ENCODE results near the gene ZNF804B.

Gene ZNF804B

DNA sequence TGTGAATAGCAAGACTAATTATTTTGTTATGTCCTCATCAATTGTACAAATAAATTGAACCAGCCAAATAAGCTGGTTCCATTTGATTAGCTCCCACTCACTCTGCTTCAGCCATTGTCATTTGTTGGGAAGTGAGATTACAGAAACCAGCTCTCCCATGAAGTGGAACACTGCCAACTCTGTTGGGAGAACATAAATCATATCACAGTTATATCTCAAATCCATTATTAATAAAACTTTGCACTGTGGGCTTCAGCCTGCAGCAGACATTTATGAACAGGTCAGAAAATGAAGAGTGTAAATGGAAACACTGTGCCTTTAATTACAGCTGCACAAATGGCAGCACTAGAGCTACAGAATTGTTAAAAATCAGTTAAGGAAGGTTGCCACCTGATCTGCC lies 82.7 kb downstream of the ZNF804B start:
- no peak for FAIRE-seq

DNA sequence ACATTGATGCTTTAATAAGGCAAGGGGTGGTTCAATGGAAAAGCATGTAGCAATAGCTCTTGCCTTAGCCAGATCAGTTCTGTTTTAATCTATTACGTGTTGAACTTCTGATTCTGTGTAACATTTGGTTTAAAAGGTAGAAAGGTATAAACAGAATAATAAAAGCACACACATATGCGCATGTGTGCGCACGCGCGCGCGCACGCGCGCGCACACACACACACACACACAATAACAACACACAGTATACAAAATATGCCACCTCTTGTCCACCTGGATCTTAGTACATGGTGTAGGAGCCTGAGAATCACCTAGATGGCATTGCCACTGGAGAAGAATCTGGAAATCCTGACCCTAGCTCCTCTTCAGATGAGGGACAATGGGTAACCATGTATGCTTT lies 85.6 kb downstream of the ZNF804B start:
- FAIRE-seq: no peak

DNA sequence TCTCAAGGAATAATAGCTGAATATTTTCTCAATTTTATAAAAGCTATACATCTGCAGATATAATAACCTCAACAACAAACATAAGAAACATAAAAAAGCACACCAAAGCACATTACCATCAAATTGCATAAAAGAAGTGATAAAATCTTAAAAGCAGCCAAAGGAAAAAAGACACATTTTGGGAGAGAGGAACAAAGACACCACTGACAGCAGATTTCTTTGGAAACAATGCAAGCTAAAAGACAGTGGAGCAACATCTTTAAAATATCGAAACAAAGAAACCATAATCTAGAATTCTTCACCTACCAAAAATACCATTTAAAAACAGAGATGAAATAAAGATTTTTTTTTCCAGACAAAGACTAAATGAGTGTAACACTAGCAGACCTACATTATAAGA lies 91.7 kb downstream of the ZNF804B start:
- FAIRE-seq: no peak

DNA sequence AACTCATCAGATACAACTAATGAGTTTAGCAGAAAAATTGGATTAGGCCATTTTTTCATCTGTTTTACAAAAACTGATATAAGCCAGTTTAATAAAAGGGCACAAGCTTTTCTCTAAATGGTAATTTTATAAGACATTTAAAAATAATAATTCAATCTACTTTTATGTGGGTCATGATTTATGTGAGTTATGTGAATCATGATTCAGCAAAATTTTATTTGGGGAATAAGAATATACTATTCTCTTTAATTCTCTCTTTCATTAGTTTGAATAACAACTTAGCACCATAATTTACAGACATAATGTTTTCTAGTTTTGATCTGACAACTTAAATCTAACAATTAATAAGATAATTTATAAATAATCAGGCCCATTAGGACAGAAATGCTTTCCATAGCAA lies 99.8 kb downstream of the ZNF804B start:
- no peak for FAIRE-seq

DNA sequence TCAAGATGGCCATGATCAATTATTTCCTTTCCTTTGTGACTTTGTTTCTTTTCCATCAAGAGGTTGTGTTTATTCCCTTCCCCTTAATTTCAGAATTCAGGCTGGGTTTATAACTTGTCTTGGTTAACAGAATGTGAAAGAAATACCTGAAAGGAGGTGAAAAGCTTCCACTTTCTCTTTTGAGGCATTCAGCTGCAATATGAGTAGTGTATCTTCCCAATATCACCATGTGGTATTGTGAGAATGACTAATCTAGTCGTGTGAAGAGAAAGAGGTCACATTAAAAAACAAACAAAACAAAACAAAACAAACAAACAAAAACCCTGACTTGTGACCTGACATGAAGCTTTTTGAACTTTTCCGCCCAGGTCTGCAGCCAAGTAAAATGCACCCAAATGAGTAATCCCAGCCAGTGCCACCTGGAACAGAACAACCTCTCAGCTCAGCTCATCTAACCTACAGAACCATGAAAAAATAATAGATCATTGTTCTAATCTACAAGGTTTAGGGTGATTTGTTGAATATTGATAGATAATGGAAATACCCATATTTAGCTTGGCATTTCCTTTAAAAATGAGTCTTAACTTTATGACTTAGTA lies 106.9 kb downstream of the ZNF804B start:
- FAIRE-seq: no peak

DNA sequence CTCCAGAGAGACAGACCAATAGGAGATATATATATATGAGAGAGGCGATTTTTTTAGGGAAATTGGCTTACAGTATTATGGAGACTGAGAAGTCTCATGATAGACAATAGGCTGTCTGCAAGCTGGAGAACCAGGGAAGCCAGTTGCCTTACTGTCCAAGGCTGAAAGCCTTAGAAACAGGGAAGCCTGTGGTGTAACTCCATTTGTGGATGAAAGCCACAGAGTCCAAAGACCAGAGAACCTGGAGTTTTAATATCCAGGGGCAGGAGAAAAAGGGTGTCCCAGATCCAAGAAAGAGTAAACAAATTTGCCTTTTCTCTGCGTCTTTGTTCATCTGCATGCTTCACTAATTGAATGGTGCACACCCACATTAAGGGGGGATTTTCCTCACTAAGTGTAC lies 107.7 kb downstream of the ZNF804B start:
- no peak for FAIRE-seq

DNA sequence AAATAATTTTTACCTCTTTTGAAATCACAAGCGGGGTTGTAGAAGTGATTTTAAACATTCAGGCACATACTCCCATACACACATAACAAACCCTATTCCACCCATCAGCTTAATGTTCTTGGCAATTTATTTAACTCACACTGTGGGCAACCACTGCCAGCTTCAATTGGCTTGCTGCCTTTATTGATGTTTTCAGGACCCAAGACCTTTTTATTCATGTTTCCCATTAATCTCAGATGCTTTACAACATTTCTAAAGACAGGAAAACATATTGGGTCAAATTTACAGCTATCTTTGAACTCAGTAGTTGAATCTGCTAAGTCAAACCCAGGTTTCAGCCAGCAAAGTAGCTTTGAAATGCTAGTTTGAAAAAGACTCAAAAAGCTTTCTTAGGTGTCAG lies 109.0 kb downstream of the ZNF804B start:
- no peak for FAIRE-seq

DNA sequence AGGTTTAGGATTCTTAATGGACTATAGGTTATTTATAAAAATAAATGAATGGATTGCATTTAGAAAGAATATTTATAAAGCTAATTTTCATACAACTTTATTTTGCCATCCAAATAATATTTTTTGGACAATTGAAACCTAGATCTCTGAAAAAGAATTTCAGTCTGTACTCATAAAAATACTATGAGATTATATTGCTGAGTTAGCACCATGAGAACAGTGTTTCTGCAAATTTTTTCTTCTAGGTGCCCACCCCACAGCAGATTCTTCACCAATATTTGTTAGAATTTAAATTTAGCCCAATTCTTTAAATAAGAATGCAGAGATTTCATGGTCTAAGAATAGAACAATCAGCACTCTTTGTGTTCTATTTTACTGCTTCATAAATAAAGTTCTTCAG lies 121.6 kb downstream of the ZNF804B start:
- no peak for FAIRE-seq

DNA sequence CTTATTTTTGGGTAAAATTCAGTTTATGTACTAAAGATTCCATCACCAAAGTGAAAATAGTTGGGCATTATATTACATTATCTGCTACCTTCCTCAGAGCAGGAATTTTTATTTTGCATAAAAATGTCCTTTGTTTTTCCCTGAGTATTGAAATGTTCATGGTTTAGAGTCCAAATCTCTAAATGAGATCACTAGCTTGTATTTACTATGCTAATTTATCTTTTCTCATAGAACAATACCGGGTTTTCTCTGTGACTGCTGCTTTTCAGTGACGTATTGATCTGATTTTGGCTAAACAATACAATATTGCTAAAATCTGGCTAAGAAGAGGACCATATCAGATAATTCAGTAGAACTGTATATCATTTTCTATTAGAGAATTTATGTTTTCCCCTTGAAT lies 125.6 kb downstream of the ZNF804B start:
- FAIRE-seq: no peak

DNA sequence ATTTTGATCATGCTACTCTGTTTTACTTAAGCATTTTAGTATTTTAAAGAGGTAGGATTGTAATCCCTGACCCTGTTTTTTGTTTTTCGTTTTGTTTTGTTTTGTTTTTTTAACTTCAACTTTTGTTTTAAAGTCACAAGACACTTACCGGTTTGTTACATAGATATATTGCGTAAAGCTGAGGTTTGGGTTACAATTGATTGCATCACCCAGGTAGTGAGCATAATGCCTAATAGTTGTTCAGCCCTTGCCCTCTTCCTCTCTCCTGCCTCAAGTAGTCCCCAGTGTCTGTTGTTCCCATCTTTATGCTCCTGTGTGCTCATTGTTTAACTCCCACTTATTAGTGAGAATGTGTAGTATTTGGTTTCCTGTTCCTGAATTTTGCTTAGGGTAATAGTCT lies 129.2 kb downstream of the ZNF804B start:
- FAIRE-seq: no peak

DNA sequence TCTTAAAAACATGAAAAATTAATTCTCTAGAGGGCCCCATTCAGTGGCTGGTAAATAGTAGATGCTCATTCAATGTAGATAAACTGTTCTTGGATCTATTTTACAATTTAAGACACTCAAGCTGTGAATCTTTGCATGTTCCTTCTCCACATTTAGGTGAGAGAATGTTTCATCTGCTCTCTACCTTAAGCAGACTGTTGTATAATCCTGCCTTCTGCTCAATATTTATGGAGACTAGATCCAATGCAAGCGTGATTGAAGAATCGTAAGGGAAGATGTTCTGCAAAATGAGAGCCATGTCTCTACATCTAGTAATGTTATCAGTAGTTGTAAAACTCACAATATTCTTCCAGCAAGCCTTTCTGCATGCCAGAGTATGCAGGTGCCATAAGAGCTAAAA lies 151.0 kb downstream of the ZNF804B start:
- no peak for FAIRE-seq

DNA sequence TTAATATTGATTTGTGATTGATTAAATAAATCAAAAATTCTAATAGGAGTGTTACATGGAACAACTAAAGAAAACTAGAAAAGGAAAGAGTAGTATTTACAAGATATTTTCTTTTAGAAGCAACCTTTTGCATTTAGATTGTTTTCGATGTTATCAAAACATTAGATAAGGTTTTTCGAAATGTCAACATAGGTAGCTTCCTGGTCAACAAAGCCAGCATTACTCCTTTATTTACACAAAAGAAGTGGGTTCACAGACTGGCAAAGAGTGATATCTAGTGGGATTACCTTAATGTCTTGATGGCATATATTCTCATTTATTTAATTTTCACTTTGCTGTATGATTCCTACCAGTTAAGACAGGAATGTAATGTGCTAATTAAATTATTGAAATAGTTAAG lies 153.4 kb downstream of the ZNF804B start:
- FAIRE-seq: no peak

DNA sequence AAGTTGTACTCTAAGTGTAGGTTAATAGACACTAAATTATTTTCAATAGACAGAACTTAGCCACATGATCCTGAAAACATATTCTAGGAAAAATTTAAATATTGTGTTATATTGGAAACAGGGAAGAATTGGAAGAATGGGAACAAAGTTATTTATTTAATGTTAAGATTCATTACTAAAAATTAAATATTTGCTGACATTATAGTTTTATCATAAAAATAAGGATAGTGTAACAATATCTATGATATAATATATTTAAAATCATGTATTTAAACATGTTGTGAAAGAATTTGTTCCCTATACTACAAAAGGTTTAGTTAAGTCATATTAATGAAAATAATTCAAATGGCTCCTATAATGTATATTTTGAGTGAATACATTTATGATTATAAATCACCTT lies 156.1 kb downstream of the ZNF804B start:
- FAIRE-seq: no peak

DNA sequence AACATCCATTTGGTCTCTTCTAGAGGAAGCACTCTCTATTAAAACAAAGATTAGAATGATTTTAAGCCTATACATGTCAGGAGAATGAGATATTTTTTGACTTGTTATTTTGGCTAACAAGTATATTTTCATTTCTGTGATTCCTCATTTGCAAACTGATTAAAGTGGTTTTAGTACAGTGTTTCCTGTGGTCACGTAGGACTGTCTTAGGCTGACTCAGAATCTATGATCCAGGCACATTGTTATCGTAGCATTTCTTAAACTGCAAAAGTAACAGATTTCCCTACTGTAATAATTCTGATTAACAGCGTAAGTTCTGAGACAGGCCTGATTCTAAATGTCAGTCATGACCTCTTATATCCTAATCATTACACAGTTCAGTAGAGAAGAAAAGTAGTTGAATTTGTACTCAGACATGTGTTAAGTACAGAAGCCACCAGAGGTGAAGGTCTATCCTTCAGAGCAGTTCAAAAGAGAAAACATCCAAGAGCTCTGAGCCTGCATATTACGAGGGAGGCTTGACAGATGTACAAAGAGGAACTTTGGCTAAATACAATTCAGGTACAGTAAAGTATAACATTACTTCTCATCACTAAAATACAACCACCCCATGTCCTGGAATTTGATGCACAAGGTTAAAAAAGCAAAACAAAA lies 160.1 kb downstream of the ZNF804B start:
- no peak for FAIRE-seq

DNA sequence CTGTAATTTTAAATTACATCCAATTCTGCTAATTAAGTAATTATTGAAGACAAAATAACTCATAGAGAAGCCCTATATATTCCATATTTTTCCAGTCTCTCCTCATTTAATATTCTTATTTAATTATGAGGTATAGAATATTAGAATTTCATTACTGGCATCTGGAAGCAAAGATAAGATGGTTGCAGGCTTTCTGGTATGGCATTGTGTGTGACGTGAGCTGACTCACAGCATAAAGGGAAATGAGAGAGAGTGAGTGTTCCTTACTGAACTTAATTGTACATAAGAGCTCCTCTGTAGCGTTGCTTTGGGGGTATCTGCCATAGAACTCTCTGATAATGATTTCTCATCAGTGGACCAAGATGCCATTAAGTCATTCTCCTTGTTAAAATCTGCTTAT lies 163.4 kb downstream of the ZNF804B start:
- no peak for FAIRE-seq

DNA sequence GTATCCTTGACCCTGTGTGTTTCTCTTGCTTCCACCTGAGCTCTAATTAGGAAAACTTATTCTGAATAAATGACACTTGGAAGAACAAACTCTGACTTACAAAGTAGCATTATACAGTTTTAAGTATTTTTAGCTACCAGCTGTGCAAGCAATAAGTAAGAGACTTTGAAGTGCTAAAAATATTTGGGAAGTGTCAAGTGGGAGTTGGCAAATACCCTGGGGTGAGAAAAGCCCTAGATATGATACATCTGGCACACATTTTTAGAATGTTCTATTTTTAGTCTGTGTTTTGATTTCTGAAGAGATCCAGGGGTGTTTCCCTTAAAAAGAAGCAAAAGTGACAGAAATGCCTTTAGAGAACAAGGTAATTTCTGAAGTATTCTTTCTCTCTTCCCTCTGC lies 168.8 kb downstream of the ZNF804B start:
- no peak for FAIRE-seq

DNA sequence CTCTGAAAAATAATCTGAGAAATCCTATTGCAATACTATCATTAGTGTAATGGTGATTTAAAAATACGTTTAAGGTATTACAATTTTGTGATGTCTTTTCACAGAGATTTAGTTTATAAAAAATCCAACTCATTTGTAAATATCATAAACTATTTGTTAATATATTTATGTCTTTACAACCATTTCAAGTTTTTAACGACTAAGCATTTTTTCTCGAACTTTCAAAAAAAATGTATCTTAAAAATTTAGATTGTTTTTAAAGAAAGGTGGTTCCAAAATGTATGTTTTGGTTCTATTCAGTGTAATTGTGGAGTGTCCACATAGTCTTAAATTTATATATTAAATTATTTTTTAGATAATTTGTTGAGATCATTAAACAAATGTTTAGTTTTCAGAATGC lies 170.2 kb downstream of the ZNF804B start:
- peak; percentile 60 for FAIRE-seq

DNA sequence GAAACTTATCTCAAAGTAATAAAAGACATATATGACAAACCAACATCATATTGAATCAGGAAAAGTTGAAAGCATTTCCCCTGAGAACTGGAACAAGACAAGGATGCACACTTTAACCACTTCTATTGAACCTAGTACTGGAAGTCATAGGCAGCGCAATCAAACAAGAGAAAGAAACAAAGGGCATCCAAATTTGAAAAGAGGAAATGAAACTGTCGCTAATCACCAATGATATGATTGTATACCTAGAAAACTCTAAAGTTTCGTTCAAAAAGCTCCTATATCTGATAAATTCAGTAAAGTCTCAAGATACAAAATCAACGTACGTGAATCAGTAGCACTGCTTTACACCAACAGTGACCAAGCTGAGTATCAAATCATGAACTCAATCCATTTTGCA lies 173.8 kb downstream of the ZNF804B start:
- FAIRE-seq: no peak

DNA sequence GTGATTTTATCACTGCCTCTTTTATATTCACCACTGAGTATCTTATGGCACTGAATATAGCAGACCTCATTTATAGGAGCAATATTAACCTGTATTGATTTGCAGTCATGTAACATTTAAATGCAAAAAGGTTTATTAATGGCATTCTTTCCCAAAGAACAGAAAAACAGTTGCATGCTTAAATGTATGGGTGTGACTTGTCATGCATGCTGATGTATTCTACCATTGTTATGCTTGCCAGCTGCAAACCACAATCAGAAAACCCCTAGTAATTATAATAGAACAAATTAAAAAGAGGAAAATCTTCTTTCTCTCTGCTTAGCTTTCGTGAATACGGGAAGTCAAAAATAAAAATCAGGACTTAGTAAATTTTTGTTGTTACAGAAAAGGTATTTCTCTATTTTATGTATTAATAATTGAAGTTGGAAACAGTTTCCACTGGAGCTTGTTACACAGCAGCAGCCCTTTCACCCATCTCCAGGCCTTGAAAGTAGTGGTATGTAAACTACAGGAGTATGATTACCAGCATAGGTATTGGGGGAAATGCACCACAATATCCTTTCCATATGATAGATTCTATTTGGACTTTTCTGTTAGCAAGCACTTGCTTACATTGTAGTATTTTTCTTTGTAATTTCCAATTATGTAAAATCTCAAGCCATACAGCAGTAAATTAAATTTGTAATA lies 183.5 kb downstream of the ZNF804B start:
- FAIRE-seq: no peak

DNA sequence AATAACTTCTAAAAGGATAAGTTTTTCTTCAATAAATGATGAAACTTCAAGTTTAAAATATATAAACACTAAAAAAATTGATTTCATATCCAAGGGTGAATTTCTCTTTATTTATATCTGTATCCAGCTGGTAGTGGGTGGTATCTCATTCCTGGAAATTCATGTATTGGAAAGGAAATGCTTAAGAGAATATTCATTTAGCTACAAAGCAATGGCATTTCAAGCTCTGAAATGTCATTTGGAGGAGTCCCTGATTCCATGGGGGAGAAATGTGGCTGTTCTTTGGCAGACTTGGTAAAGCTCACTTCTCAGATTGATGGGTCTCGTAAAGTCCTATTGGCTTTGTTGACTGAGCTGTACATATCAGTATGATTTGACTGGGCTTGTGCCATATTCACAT lies 192.3 kb downstream of the ZNF804B start:
- FAIRE-seq: no peak

DNA sequence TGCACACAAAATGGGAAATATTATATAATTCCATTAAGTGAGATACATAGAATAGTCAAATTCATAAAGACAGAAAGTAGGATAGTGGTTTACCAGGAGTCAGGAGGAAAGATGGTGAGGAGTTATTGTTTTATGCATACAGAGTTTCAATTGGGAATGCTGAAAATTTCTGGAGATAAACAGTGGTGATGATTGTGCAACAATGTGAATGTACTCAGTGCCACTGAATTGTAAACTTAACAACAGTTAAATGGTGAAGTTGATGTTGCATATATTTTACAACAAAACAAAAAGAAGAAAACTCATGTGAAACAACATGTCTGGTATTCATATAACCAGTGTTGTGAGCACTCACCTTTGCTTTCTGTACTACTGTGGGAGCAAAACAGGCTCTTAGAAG lies 204.9 kb downstream of the ZNF804B start:
- FAIRE-seq: no peak

DNA sequence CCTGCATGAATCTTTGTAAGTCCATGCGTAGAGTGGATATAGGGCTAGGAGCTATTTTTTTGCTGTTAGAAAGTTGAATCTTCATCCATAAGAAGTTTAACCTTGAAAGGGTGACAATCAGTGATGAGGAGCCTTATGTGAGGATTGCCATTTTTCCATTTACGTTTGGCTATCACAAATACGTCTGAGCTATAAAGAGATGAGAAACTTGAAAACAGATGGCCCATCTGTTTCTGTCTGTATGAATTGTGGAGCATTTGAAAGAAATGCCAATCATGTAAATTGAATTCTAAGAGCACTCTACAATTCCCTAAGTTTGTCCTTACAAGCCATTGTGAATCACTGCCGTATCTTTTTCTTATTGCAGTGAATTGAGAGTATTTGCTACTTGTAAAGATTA lies 205.9 kb downstream of the ZNF804B start:
- no peak for FAIRE-seq

DNA sequence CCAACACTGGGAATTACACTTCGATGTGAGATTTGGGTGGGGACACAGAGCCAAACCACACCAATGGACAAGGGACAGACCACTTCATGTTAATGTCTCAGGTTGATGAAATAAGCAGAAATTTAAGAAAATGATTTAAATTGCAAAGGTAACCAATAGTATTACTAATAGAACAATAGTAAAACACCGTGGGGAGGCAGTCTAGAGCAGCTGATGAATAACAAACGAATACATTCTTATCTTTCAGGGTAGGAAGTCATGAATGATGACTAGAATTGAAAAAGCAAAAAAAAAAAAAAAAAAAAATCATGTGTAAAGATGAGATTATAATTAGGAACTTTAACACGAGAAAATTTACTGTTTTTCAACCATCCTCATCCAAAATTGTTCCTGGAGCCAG lies 207.9 kb downstream of the ZNF804B start:
- no peak for FAIRE-seq

DNA sequence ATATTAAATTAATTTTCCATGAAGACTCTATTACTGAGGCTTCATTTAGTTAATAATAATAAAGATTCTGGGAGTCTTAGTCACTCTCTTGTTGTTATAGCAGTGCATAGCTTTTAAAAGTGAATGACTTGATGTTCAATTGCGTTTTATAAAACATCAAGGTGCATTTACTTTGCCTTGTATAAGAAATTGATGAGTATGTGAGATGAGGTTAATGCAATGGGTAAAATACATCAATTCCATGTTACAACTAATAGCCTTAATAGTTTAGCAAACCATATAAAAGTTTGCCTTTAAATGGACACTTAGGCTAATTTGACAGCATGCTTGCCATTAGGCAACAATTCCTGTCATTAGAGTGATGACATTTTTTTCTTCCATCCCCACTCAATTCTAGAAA lies 209.7 kb downstream of the ZNF804B start:
- no peak for FAIRE-seq

DNA sequence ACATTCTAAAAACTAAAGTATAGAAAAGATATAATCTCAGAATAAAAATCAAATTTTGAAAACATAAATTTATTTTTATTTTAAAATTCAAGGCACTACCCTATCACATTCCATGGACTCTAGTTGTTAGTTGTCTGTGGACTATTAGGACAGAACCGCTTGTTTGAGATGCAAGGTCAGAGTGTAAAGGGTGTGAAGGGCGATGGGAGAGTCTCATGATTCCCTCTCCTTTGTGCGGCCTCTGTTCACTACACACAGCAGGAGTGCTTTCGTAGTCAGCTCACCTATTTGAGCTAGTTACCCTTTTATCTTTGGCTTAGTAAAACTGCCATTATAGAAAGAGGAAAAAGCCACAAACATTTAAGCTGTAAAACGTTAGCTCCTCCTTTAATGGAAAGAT lies 225.8 kb downstream of the ZNF804B start:
- FAIRE-seq: no peak

Data from islet of Langerhans (tissue), 1 donor.